Ovary (tissue), 9 donors: Measurements from ENCODE around the gene COMMD2. TPM values are rescaled to one million over a fixed set of nuclear protein-coding genes. Genes with fewer than 3 reads are reported as not detected.

Experiments
- DNase-seq, 5 donors: peaks; one replicate each; pipeline ENCODE4 v3.0.0-alpha.2; 2019 to 2020
- H3K27ac ChIP-seq, 2 donors: fragments of 200-600 bp; one replicate each; pipeline versions ENCODE4 v1.5.1 to v1.8.0; 2019 to 2022
- H3K27me3 ChIP-seq: fragments of 200-600 bp; one replicate; pipeline ENCODE4 v1.8.0; 2022
- H3K36me3 ChIP-seq: fragments of 200-600 bp; sonication (generic); one replicate; pipeline ENCODE4 v1.5.1; 2019
- H3K4me1 ChIP-seq: one replicate; pipeline ENCODE4 v1.8.1; 2013; ENCODE audit warnings: mild to moderate bottlenecking, moderate library complexity; ENCODE audit not compliant: insufficient read depth
- H3K4me3 ChIP-seq: fragments of 200-600 bp; sonication (generic); one replicate; pipeline ENCODE4 v1.5.1; 2017
- H3K9me3 ChIP-seq, 2 donors: fragments of 200-600 bp in 1 of 2; sonication (generic) in 1 of 2; one replicate each; pipeline versions ENCODE4 v1.5.1 to v1.8.1; 2013 to 2019; ENCODE audit warnings: mild to moderate bottlenecking in 1 of 2, moderate library complexity in 1 of 2
- EP300 ChIP-seq: sonication (generic); formaldehyde crosslinking; IDR thresholded peaks from one replicate; pipeline ENCODE4 v1.6.1; 2017; ENCODE audit warnings: antibody characterized with exemption
- POLR2A ChIP-seq: fragments of 450-650 bp; IDR thresholded peaks from one replicate; pipeline ENCODE4 v1.6.1; 2017; ENCODE audit warnings: antibody characterized with exemption, mild to moderate bottlenecking, moderate library complexity
- WGBS, 3 donors: extraction: QIAGEN DNeasy Blood & Tissue Kit in 1 of 3; methylation state at CpG; one replicate each; pipeline versions ENCODE4 v1.1.5 to v1.1.7; 2013 to 2017; 5-methylcytosine and 5-hydroxymethylcytosine counted together
- intact Hi-C, 4 donors: fragments of 100-400 bp; cut with DNase I; formaldehyde crosslinking; loops; one replicate each; pipeline versions ENCODE4 v1.11.0 to v1.15.1; 2022 to 2023
- polyA plus RNA-seq, 2 donors: library from polyadenylated mRNA; stranded (reverse); fragments of 200-250 nt in 1 of 2; fragments of 350-450 nt in 1 of 2; fragmentation: Illumina TruSeq in 1 of 2; extraction: RNeasy Lipid Tissue Mini Kit (QIAGEN cat#74804) in 1 of 2; gene quantifications; one replicate each; pipeline ENCODE4 v1.2.3, GENCODE V29; 2013 to 2014
- total RNA-seq, 7 donors: library from RNA; depleted of rRNA in 2 of 7; stranded (reverse); fragments of >200 nt in 2 of 7; fragmentation: NEBNext Ultra II Directional in 3 of 7; extraction: Animal tissue kit (Norgen Biotek cat#: 25700) in 3 of 7; gene quantifications; one replicate each; pipeline versions ENCODE4 v1.1.0 to v1.2.4, GENCODE V29; 2016 to 2023
- TF ChIP-seq, protein P1 (sequence below), 3 donors: fragments of 450-650 bp in 2 of 3; fragments of 200-600 bp in 1 of 3; IDR thresholded peaks; one replicate each; pipeline versions ENCODE4 v1.5.1 to v1.8.0; 2016 to 2022; ENCODE audit warnings: antibody characterized with exemption in 3 of 3, mild to moderate bottlenecking in 1 of 3
- donor health status: DM: no; HTN: no; CAD: no; lungs with moderate emphysema.
- donor health status: DM: no; HTN: no; CAD: no.
- donor health status: Bipolar disorder and iron deficiency.
- donor health status: DM: yes; HTN: yes; CAD: no.
- donor health status: DM: no; HTN: no; CAD: no.
- donor health status: DM: yes; HTN: yes; CAD: no.

COMMD2 gene
- total and polyA plus RNA-seq, 9 donors = 15.6 to 40.9 (median 32.3) TPM

DNA sequence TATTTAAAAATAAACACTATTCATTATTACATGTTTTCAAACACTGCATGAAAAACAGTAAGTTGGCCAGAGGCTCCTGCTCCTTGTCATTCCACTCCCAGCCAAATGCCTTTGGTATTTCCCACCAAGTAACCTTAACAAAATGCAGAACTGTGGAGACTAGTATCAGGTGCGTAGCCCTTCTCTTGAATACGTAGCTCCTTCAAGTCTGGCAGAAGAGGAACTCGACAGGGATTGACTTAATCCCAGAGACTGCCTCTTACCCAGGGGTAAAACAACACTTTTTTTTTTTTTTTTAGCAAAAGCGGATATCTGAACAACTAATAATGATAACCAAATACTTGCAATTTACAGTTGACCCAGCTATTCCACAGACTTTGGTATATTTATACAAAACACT is 738 bp downstream of the COMMD2 start:
- 6 to 11% (median 6%) methylated on average over 4 of the region's 4 CpGs for WGBS, 3 donors
- Histone ChIP-seq H3K36me3 (no peaks in the 10 kb centered on the region), H3K27ac (no peak overlapping the region), H3K4me3 (peak overlapping the region; percentile 81), H3K9me3 (no peaks in the 10 kb centered on the region), H3K27me3 (no peaks in the 10 kb centered on the region), H3K4me1 (no peaks in the 10 kb centered on the region)
- no peak for DNase-seq
- TF ChIP-seq POLR2A = no peak
- no peak for TF ChIP-seq EP300
- TF ChIP-seq, protein P1, sequence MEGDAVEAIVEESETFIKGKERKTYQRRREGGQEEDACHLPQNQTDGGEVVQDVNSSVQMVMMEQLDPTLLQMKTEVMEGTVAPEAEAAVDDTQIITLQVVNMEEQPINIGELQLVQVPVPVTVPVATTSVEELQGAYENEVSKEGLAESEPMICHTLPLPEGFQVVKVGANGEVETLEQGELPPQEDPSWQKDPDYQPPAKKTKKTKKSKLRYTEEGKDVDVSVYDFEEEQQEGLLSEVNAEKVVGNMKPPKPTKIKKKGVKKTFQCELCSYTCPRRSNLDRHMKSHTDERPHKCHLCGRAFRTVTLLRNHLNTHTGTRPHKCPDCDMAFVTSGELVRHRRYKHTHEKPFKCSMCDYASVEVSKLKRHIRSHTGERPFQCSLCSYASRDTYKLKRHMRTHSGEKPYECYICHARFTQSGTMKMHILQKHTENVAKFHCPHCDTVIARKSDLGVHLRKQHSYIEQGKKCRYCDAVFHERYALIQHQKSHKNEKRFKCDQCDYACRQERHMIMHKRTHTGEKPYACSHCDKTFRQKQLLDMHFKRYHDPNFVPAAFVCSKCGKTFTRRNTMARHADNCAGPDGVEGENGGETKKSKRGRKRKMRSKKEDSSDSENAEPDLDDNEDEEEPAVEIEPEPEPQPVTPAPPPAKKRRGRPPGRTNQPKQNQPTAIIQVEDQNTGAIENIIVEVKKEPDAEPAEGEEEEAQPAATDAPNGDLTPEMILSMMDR (IDR thresholded peaks at IDR 0.05) = no peak
- intact Hi-C loops = no loop called here

DNA sequence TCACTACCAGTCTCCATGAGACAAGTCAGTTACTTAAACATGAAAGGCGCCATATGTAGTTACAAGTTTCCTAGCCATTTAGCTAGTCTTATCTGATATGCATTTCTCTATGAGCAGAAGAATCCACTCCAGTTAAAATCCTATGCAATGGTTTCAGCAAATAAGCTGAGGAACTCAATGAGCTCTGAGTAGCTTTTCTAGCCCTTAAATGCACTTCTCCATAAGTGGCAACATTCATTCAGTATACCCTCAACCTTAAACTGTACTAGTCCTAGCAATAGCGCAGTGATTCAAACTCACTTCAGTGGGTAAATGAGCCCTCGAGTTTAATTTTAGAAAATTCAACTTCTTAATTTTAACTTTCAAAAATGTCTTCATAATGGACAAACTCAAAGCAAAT is 7.7 kb downstream of the COMMD2 start:
- no peak overlapping the region for H3K27ac ChIP-seq
- DNase-seq = no peak
- TF ChIP-seq, protein P1 (IDR thresholded peaks at IDR 0.05) = no peak
- TF ChIP-seq EP300 (no peak), POLR2A (no peak)
- WGBS, 3 donors = 95 to 97% (median 97%) methylated on average over 3 of the region's 3 CpGs
- intact Hi-C loops = no loop called here
- H3K27me3 ChIP-seq = no peaks in the 10 kb centered on the region
- no peaks in the 10 kb centered on the region for H3K4me1 ChIP-seq
- no peaks in the 10 kb centered on the region for H3K36me3 ChIP-seq
- H3K9me3 ChIP-seq = no peaks in the 10 kb centered on the region
- H3K4me3 ChIP-seq = no peak overlapping the region

DNA sequence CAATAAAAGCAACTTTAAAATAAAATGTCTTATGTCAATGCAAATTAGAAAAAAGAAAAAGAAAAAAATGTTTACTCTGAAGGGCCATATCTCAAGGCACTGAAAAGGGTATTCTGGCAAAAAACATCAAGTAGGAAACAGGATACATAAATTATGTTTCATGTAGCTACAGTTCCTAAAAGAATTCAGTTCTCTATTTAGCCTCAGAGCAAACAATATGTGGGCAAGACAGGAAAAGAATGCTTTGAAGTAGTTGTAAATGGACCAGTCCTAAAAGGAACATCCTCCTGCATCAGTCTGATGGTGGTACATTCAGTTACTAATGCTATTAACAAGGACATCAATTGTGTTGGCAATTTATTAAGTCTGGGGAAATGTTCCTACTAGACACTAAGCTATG is 8.1 kb downstream of the COMMD2 start:
- Histone ChIP-seq H3K36me3 (no peaks in the 10 kb centered on the region), H3K27me3 (no peaks in the 10 kb centered on the region), H3K4me1 (no peaks in the 10 kb centered on the region), H3K4me3 (no peak overlapping the region), H3K9me3 (no peaks in the 10 kb centered on the region), H3K27ac (no peak overlapping the region)
- TF ChIP-seq EP300 (no peak), POLR2A (no peak)
- TF ChIP-seq, protein P1 (IDR thresholded peaks at IDR 0.05) = no peak
- no peak for DNase-seq
- intact Hi-C loops = no loop called here

DNA sequence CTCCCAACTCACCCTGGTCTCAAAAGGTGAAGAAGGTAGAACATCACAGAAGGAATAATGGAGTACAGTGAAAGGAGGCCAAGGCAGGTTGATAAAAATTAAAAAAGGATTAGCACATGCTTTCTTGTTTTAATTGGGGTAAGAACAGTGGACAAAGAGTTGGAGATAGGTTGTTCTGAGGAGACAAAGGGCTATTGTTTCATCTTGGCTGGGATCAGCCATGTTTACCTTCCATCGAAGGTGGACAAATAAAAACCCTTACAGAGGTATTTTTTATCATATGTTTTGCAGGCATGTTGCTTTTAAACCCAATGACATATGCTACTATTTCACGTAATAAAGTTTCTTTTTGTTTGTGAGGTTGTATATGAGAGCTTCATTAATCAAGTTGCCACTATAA is 12.9 kb downstream of the COMMD2 start:
- Histone ChIP-seq H3K36me3 (no peaks in the 10 kb centered on the region), H3K9me3 (no peaks in the 10 kb centered on the region), H3K4me3 (no peak overlapping the region), H3K27ac (no peak overlapping the region), H3K4me1 (no peaks in the 10 kb centered on the region), H3K27me3 (no peaks in the 10 kb centered on the region)
- DNase-seq = no peak
- TF ChIP-seq EP300 (no peak), POLR2A (no peak)
- TF ChIP-seq, protein P1 (IDR thresholded peaks at IDR 0.05) = no peak
- WGBS, 3 donors = 89 to 99% (median 97%) methylated on average over 2 of the region's 2 CpGs
- intact Hi-C loops = no loop called here

DNA sequence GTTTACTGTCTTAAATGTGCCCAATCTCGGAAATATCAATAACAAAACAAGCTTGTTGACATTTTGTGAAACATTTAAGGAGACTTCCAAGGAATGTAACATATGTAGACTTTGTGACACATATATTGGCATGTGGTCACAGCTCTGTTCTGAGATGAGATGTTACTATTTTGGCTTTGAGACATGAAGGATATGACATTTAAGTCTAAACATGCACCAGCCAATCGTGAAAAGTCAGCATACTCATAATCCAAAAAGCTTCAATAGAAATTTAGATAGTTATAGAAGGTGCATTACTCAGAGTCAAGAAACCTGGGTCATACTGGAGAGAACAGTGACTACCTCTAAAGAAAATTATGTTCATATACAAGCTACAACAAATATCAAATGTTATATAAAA is 13.4 kb downstream of the COMMD2 start:
- TF ChIP-seq POLR2A (no peak), EP300 (no peak)
- TF ChIP-seq, protein P1 (IDR thresholded peaks at IDR 0.05) = no peak
- Histone ChIP-seq H3K4me1 (no peaks in the 10 kb centered on the region), H3K27me3 (no peaks in the 10 kb centered on the region), H3K27ac (no peak overlapping the region), H3K4me3 (no peak overlapping the region), H3K36me3 (no peaks in the 10 kb centered on the region), H3K9me3 (no peaks in the 10 kb centered on the region)
- WGBS, 3 donors = 72 to 87% (median 79%) methylated on average over 2 of the region's 2 CpGs
- intact Hi-C loops = no loop called here
- DNase-seq = no peak
